GM12872 (cell line): ENCODE measurements around the gene APCDD1.

ENCODE experiments used
- CTCF ChIP-seq: IDR thresholded peaks from 3 replicates; pipeline ENCODE4 v1.5.1; 2011; ENCODE audit warnings: low read depth, mild to moderate bottlenecking, low read length, moderate library complexity; ENCODE audit not compliant: insufficient read depth

The APCDD1 gene

DNA sequence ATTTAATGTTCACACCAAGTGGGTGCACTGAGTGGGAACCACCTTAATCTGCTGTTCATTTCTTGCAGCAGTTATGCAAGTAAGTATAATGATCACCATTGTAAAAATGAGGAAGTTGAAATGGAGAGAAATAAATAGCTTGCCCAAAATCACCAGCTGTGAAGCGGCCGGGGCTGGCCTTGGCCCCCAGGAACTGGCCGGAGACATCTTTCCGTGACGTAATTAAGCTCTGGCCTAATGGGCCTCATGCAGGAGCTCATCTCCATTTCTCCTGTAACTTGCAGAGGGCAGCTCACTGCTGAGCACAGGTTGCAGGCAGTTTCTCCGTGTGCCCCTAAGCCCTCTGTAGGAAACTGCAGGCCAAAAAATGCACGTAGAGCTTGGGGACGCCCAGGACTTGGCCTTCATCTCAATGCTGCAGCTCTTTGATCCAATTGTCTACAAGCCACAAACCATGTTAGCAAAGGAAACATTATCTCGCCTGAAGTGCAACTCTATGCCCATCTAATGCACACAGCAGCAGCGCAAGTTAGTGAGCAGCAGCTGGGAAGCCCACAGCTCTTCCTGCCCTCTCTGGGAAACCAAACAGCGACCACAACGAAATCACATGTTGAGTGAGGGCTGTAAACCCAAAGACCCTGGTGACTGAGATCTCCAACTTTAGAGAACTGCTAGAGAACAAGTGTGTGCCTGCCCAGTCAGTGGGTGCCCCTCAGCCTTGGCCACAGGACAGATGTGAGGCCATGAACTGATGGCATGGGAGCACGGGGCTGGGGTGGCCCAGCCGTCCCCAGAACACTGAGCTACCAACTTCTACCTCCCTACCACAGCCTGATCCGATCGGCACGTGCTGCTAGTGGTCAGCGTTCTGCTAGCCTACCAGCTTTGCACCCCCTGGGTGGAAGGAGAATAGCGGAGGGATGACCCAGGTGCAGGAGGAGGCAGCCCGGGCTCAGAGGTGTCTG lies 28.8 kb downstream of the APCDD1 start:
- no peak for TF ChIP-seq CTCF

GRCh38 chr18:10485475-10485874 lies 31.0 kb downstream of the APCDD1 start:
- no peak for TF ChIP-seq CTCF

DNA sequence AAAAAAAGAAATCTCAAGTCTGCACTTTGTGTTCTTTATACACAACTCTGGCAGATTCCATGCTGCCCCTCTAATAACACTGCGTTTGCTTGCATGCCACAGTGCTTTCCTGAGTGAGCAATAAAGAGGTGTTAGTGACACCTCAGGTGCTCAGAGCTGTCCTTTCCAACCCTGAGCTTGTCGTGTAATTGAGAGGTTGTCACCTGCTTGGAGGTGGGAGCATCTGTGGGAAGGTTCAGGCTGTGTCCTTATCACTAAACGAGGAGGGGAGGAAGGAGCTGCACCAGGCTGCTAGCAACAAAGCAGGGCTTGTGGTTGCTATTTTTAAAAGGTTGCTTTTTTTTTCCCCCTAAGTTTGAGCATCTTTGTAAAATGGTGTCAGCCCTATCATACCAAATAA lies 31.9 kb downstream of the APCDD1 start:
- TF ChIP-seq CTCF, result no peak

DNA sequence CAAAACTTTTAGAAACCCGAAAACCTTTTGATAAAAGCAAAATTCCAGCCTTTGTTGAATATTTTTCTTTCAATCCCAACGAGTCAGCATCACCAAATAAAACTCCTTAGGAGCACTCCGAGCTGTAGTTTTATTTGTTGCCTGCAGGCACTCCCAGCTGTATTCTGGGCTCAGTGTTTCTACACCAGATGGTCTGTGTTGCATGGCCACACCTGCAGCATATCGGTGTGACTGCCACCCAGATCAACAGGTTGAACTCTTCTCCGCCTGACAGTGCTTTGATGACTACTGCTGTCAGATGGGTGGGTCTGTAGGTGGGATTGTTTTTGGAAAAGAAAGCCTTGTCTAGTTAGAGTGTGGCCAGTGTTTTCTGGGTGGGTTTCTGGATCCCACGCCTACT lies 32.7 kb downstream of the APCDD1 start:
- no peak for TF ChIP-seq CTCF

DNA sequence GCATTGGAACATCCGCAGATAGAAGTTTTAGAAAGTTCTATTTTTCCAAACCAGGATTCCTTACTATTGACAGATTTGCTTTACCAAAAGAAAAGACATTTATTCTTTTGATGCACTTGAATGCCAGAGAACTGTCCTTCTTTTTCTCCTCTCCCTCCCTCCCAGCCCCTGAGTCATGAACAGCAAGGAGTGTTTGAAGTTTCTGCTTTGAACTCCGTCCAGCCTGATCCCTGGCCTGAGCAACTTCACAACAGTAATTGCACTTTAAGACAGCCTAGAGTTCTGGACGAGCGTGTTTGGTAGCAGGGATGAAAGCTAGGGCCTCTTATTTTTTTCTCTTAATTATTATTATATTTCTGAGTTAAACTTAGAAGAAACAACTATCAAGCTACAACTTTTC lies 33.6 kb downstream of the APCDD1 start:
- no peak for TF ChIP-seq CTCF

- TF ChIP-seq CTCF, result peak; percentile 83
Observed at GRCh38 chr18:10490401-10491165, 36.1 kb downstream of the APCDD1 start.

- TF ChIP-seq CTCF, result no peak
Observed at GRCh38 chr18:10495936-10496335, 41.5 kb downstream of the APCDD1 start.
